ENCODE data around the gene PABPC1L.
"Not testable (repeated sequence)": the region's sequence is repeated elsewhere in the genome, so short reads cannot be mapped to it uniquely, and the experiment has no call there.

Gene PABPC1L

DNA sequence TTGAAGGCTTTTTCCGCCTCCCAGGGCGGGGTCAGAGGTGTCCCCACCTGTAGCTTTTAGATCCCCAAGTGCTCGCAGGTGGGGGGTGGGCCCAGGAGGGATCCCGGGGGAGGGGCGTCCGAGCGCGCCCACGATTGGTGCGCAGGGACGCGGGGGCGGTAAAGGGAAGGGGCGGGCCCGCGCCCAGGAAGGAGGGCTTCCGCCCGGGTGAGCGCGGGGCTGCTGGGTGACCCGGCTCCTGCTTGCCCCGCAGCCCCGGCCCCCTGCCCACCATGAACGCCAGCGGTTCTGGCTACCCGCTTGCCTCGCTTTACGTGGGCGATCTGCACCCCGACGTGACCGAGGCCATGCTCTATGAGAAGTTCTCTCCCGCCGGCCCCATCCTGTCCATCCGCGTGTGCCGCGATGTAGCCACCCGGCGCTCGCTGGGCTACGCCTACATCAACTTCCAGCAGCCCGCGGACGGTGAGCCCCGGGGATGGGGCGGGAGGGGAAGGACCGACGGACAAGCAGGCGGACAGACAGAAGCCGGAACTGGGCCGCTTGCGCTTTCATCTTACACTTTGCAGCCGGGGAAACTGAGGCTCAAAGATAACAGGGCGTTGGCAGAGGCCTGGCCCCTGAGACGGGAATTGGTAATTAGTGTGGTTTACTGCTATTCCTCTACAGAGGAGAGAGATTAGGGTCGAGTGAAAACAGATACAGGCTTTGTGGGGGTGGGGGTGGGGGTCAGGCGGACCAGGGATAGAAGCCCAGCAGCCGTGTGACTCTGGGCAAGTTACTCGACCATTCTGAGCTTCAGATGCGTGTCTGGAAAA, at the start of gene PABPC1L:
Gene PABPC1L (plus strand): TSS at position 189 of the 818 bp plus-strand sequence. CDS start 84 bp downstream, at position 273.
- DNase-seq (ENCODE audit: low spot score) = peak; percentile 76

DNA sequence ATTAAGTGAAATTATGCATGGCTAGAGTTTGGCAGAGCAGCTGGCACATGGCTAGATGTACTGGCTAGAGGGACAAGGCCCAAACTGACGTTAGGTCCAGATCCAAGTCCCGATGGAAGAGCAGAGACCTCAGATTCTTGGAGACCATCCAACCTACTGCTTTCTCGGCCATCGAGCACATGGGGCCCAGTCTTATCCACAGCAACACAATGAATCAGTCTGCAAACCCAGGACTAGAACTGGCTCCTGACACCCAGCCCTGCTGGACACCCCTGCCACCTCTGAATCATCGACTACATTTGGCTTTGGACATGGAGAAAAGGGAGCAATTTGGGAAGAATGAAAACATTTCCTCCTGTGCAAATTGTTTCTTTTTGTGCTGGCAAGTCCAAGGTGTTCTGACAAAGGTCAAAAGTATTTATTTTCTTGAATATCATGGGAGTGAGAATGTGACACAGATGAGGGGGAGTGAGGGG, 48.3 kb upstream of the PABPC1L start:
- DNase-seq (ENCODE audit: low spot score) = no peak

DNA sequence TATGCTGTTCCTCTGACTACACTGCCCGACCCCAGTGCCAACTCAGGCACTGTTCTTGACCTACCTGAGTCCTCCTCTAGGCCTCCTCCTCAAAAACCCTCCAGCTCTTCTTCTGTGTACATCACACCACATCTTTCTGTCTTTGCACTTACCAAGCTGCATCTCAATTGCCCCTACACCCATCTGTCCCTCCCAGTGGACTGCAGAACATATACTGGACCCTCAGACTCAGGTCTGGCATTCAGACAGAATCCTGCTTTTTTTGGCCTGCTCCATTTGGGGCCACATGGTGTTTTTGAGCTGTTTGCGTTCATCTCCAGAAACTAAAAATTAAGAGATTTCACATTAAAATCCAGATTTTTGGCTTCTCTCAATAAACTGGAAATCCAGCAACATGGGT, 47.6 kb upstream of the PABPC1L start:
- no peak for DNase-seq (ENCODE audit: low spot score)

DNA sequence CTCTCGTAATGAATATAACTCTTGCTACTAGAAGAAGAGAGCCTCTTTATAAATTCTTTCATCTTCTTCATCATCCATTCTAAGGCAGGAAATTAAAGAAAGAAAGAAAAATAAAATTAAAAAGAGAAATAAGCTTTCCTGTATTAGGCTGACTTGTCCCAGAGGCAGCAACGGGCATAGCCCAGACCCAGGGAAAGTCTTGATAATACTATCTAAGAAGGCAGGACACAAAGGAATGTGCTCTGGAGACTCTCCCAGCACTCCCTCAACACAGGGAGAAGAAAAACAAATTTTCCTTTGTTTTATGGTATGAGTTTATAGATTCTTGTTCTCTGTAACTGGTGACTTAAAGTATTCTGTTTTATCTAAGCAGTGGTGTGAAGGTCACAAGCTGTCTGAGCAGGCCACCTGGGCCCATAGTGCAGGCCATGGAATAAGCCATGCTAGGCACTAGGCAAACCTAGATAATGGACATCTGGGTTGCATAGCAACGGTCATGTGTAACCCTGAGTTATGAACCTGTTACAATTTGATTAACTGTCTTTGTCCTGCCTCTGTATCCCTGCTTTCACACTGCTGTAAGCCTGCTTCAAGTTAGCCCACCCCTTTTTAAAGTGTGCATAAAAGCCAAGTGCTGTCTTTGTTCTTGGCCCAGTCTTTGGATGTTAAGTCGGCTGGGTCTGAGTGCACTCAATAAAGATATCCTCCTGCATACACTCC, 46.3 kb upstream of the PABPC1L start:
- DNase-seq (ENCODE audit: low spot score) = not testable (repeated sequence)

DNA sequence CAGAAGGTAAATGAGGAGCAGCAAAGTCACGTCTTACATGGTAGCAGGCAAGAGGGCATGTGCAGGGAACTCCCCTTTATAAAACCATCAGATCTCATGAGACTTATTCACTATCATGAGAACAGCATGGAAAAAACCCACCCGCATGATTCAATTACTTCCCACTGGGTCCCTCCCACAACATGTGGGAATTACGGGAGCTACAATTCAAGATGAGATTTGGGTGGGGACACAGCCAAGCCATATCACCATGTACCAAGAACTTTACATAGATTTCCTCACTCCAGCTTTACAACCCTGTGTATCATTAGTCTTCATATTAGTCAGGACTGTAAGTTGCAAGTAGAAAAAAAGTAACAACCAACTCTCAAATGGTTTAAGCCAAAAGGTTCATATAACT, 45.4 kb upstream of the PABPC1L start:
- DNase-seq (ENCODE audit: low spot score) = not testable (repeated sequence)

DNA sequence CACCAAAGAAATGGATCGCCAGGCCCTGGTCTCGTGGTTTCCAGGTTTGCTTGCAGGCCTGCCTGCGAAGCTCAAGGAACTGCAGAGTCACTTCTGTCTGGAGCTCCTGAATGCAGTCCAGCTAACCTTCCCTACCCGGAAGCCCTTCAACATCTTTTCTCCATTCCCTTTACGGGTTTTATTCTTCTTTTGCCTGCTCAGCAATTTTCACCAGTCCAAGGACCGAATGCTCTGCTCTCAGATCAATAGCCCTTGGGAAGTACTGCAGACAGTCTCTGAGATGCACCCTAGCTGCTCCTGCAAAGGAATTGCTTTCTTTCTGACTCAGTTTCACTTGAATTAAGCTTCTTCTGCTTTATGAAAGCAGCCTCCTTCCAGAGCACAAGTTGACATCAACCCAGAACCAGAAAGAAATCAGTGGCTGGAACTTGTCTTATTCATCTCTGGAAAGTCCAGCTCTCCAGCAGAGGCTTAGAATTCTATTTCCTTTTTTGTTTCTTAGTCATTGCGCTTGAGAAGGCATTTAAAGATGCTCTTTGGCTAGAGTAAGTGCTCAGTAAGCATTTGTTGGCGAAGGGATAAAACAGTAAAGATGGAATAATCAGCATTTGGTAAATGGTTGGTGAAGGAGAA, 43.0 kb upstream of the PABPC1L start:
- no peak for DNase-seq (ENCODE audit: low spot score)

DNA sequence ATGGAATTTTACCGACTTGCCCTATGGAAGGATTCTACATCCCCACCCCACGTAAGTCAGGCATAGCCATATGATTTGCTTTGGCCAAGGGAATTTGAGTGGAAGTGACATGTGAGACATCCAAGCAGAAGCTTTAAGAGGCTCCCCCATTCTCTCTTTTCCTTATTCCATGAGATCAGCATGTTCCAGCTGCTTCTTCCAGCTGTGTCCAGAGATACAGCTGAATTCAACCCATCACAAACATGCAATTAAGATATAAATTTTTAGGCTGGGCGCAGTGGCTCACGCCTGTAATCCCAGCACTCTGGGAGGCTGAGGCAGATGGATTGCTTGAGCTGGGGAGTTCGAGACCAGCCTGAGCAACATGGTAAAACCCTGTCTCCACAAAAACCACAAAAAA, 40.4 kb upstream of the PABPC1L start:
- no peak for DNase-seq (ENCODE audit: low spot score)

DNA sequence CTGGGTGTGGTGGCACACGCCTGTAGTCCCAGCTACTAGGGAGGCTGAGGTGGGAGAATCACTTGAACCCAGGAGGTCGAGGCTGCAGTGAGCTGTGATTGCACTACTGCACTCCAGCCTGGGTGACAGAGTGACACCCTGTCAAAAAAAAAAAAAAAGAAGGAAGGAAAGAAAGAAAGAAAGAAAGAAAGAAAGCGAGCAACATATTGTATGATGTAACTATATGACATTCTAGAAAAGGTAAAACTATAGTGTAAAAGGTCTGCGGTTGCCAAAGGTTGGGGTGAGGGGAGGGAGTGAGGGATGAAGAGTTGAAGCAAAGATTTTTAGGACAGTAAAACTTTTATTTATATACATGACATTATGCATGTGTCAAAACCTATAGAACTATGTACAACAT, 27.5 kb upstream of the PABPC1L start:
- not testable (repeated sequence) for DNase-seq (ENCODE audit: low spot score)

DNA sequence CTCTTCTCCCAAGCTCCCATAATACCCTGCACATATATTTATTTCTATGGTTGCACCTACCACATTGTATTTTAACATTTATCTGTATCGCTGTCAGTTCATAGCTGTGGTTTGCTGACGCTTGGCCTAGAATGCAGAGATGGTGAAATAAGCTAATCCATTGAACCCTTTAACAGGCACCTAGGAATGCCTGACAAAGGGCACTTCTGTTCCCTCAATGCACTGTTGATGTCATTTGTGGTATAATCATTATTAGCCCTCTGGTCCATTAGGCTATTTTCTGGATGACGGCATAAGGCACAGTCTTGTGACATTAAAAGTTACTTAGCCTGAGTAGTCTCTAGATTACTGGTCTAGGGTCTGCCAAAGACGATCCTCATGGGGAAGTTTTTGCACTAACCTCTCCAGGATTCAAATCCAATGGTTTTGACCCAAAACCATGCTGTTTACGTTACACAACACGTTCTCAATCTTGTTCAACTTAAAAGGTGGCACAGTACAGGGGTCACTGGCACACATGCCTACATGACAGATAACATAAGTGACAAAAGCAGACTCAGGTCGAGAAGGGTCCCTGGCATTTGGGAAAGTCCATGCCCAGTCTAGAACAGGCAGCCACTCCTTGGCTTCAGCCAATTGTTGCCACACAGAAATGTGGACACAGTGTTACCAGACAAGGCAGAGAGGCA, 26.5 kb upstream of the PABPC1L start:
- no peak for DNase-seq (ENCODE audit: low spot score)

DNA sequence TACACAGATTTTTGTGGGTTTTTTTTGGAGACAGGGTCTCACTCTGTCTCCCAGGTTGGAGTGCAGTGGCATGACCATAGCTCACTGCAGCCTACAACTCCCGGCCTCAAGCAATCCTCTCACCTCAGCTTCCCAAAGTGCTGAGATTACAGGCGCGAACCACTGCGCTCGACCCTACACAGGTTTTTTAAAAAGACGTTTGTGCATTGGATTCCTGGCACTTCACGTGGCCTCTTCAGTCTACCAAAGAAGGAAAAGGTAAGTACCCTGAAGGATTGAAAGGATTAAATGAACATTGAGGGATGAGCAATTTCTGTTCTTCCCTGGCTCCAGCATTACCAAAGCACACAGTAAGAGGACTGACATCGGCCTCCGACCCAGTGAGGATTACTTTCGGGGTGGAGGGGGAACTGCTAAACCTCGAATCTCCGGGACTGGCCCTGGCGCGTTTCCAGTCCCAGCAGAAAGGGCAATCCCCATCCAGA, 24.9 kb upstream of the PABPC1L start:
- DNase-seq (ENCODE audit: low spot score) = no peak

DNA sequence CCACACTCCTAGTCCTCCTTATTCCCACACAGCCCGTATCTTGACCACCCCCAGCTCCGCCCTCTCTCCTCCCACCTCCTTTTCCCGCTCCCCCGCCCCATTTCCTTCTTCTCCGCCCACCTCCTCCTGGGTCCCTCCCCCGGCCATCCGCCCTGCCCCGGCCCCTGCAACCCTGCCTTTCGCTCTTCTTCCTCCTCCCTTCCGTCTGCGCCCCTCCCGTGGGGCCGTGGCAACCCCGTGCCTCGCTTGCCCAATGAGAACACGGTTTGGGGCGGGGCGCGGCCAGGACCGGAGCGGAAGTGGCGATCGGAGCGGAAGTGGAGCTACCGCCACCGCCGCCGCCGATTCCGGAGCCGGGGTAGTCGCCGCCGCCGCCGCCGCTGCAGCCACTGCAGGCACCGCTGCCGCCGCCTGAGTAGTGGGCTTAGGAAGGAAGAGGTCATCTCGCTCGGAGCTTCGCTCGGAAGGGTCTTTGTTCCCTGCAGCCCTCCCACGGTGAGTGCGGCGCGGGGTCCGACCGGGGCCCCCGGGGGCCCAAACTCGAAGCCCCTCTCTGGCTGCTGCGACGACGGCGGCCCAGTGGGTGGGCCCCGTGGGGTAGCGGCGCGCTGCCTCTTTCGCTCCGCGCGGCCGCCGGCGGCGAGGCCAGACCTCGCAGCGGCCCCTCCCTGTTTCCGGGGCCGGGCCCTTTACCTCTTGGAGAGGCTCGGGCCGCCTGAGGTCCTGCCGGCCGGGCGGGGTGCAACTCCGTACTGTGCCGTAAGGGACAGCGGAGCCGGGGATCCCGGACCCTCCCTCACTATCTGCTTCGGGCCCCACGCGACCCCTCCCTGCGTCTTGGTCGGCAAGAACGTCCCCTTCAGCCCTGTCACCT, 24.2 kb upstream of the PABPC1L start, which contains the start of gene YWHAB:
Gene YWHAB (plus strand): TSS at position 314 of the 874 bp plus-strand sequence. CDS start 15,829 bp downstream, outside the sequence.
- DNase-seq (ENCODE audit: low spot score) = peak; percentile 99

DNA sequence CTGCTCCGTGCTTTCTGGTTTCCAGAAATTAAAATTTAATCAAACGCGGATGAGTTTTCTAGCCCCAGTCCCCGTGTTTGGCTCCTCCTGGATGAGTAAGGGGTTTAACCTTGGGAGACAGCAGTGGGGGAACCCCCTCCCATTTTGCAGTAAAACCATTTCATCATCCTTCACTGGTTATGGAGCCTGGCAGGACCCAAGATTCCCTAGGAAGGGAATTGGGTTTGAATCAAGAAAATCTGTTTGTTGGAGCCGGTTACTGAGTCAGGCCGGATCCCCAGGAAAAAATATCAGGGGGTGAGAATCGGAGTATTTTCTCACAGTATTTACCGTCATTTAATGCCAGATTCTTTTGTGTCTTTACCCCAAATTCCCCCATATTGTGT, 23.6 kb upstream of the PABPC1L start:
- no peak for DNase-seq (ENCODE audit: low spot score)

DNA sequence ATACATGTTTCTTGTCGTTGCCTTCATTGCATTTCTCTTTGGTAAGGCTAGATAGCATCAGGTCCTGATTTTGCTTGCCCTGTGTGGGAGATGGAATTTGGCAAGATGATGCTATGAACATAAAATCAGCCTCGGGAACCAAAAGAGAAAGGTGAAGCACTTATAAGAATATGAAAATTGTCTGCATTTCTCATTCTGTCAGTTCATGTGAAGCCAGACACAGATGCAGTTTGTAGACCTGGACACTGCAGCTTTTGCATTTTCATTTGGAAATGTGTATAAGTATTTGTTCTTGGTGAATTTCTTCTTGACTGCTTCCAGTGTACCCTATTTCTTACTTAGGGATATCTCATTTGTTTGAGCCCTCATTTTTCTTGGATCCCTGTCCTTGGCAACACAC, 23.0 kb upstream of the PABPC1L start:
- no peak for DNase-seq (ENCODE audit: low spot score)

DNA sequence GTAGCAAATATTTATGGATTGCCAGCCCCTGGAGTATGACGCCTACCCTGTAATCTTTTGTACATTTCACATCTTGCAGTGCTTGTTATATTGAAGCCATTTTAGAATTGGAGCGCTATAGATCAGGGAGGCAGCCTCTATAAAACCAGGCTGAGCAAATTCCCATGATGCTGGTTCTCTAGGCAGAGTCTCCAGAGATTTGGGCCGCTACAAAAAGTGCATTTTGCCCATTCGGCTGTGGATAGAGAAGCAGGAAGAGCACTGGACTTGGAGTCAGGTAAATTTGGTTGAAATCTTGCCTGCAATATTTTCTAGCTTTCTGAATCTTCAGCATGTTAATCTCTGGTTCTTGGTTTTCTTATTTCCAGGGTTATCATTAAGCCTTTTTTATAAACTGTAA, 22.4 kb upstream of the PABPC1L start:
- no peak for DNase-seq (ENCODE audit: low spot score)

DNA sequence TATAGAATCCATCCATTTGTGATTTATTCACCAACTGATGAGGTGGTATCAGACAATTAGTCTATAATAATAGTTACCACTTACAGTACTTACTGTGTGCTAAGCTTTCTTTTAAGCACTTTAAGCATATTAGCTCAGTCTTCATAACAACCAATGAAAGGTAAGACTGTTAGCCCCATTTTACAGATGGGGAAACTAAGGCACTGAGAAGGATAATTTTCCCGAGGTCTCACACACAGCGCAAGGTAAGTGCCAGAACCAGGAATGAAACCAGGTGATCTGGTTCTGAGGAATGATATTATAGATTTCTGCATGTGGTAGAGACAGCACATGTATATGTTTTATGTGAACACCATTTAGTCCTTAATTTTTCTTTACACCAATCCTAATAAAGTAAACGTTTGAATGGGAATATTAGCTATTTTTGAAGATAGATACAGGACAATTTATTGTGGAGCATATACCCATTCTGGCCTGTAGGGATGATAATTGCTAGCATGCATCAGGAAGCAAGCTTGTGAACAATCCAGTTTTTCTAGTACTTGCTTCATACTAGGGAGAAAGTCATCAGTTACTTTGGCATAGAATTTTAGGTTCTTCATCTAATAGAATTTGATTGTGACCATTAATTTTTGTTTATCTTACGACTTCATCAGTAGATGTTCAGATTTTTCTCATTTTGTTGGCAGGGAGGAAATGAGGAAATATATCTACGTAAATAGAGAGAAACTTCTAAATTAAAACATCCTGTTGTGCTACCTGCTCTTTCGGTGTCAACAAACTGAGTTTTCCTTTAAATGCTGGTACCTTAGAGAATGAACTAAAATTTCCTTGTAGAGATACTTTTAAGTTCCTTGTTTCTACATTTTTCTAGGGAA, 21.4 kb upstream of the PABPC1L start:
- DNase-seq (ENCODE audit: low spot score) = no peak

DNA sequence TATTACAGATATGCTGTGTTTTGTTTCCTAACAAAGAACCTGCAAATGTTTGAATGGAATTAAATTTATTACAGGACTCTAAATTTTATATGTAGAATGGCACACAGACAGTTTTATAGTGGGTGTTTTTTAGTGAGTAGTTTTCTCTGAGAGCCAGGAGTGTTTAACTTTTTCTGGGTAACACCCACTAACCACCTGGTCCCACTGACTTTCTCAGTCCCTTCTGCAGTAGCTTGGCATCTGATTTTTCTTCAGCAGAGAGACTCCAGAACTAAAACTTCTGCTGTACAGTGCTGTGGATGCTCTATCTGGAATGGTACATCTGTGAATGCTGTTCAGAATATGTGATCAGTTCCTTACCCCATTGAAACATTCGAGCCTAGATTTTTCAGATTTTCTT, 18.0 kb upstream of the PABPC1L start:
- DNase-seq (ENCODE audit: low spot score) = no peak

DNA sequence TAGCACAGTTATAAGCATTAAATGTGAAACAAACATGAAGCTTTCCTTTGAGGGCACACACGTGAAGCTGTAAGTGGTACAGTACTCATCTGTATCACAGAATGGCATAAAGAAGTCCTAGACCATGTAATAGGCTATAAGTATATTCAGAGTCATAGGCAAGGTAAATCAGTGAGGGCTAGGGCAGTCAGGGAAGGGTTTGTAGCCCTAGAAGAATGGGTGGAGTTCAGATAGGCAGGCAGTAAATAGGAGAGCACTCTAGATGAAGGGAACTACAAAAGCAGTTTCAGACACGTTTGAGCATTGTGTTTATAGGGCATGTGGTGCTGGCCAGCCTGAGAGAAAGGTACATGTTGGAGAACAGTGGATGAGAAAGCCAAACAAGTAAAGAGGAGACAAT, 14.9 kb upstream of the PABPC1L start:
- no peak for DNase-seq (ENCODE audit: low spot score)

DNA sequence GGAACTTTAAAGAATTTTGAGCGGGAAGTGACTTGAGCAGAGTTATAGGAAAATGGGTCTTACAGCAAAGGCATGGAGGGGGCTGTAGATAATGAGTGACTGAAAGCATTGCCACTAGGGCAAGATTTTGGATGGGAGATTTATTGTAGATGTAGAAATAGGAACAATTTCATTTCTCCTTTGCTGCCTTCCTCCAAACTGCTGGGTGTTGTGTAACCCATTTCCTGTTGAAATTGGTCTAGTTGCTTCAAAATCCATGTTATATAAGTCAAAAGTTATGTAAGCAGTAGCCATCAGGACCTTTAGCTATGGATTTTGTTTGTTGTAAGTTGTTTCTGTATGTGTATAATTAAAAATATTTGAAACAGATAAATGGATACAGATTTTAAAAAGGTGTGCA, 13.3 kb upstream of the PABPC1L start:
- DNase-seq (ENCODE audit: low spot score) = no peak

DNA sequence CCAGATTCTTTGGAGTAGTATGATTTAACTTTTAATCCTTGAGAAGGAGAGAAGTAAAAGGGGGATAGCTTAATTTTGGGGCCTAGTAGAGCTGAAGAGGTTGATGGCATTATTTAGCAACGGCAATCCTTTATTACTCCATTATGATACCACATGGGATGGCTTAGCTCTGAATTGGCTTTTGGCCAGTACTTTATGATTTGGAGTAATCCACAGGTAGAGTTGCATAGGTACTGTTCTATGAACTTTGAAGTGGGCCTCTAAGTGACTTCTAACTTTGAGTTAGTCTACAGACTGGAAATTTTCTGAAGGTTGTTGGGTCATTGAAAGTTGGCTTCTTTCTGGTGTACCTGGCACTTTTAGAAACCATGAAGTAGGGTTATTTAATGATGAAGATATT, 12.7 kb upstream of the PABPC1L start:
- DNase-seq (ENCODE audit: low spot score) = no peak
